ENCODE measurements around the gene P2RY14.
A peak's percentile ranks its signal among the peaks of the same experiment; 100 is the strongest.
"Not testable (repeated sequence)": the region's sequence is repeated elsewhere in the genome, so short reads cannot be mapped to it uniquely, and the experiment has no call there.

The P2RY14 gene

DNA sequence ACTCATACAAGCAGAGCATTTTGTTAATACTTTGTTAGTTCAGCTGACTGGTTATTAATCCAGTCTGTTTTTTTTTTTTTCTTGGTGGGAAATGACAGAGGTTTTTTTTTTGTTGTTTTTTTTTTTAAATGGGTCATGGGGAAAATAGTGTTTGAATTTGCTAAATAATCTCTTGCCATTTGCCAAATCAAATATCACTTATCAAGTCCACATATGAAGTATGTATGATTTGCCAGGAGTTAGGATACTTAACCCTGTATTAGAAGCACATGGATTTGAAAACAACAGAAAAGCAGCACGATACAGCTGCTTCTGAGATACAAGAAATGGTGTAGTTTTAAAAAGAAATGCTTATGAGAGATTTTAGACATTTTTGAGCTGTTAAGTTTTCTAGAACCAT, 21.6 kb downstream of the P2RY14 start:
- DNase-seq: no peak

DNA sequence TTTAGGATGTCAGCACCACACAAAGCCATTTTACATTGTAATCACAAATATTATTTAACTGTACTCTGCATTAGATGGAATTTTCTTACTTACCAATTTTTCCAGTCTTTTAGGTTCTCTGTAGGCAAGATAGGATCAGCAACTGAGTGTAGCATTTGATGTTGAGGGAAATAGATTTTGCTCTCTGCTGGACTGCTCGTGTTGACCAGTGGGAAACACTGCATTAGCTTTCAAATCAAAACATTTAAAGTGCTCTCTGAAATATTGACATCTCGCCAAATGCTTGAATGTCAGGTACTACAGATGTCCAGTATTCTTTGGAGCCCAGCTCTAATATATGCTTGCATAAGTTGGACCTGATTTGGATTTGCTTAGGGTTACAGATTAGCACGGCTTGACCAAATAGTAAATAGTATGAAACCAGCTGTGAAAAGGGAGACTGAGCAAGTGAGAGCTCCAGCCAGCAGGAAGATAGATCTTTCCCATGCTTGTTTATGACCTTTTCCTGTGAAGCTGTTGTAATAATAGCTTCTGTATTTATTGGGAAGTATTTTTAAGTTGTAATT, 29.5 kb downstream of the P2RY14 start:
- no peak for DNase-seq

GRCh38 chr3:151242006-151242405, 36.3 kb downstream of the P2RY14 start:
- not testable (repeated sequence) for DNase-seq

GRCh38 chr3:151236736-151237135, 41.6 kb downstream of the P2RY14 start:
- DNase-seq: no peak

DNA sequence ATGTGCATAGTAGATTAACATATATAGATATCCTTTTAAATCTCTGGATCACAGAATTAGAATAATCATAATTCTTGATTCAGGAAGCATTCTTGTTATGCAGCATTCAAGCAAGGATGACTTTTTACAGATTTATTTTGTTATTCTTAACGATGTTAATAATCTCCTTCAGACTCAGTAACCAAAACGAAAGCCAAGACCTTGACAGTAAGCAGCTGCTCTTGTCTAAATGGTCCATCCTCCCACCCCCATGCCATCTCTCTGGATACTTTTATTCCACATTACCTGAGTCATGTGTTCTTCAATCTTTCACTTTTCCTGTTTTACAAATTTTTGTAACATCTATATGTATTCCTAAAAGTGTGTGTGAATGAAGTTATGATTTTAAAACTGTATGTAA, 42.0 kb downstream of the P2RY14 start:
- no peak for DNase-seq

DNA sequence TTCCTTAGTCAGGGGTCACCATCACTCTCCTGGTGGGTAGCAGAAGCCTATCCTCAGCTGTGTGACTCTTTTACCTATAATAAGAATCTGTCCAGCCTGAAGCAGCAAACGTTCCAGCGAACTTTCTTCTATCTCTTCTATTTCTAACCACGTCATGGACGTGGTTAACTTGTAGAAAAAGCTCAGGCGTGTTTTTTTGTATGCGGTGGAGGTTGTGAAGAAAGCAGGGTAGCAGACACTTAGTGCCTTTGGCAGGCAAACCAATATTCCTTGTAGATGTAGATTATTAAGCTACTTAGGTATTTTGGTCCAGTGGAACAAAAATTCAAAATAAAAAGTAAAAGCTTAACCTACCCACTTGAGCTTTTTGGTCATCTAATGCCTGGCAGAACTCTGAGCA, 43.5 kb downstream of the P2RY14 start:
- DNase-seq: no peak

DNA sequence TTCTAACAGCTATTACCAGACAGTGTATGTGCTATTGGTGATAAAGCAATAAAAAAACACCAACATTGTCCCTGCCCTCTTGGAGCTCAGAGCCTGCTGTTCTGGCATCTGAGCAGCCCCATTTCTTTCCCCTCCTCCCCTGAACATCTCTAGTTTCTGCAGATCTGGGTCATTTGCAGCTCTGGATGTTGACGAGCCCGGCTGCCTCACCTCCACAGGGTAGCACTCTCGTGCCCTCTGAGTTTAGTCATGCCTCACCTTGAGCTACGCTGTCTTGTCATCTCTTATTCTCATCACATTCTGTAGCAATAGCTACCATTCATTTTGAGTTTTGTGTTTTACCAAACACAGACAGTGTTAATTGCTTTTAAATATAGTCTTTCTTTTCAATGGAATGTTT, 45.4 kb downstream of the P2RY14 start:
- DNase-seq: no peak

DNA sequence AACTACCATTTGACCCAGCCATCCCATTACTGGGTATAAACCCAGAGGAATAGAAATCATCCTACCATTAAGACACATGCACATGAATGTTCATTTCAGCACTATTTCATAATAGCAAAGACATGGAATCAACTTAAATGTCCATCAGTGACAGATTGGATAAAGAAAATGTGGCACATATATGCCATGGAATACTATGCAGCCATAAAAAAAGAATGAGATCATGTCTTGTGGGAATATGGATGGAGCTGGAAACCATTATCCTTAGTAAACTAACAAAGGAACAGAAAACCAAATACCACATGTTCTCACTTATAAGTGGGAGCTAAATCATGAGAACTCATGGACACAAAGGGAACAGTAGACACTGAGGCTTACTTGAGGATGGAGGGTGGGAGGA, 45.9 kb downstream of the P2RY14 start:
- not testable (repeated sequence) for DNase-seq

DNA sequence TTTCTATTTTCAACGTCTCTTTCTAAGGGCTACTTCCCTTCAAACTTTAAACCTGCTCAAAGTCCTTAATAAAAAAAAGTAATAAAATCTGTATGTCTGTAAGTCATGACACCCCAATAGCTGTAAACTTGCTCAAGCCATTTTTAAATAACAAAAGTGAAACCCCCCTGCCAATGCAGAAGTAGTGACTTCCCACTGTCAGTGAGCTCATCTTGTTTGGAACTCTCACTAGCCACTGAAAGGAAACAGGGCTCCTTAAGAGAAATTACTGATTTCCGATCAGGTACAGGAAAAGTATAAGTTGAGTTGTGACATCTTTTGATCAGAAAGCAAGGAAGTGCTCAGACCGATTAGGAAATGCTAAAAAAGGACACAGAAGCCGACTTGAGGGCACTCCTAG, 47.7 kb downstream of the P2RY14 start:
- DNase-seq: peak; percentile 58 to 65

GRCh38 chr3:151228666-151229040, 49.7 kb downstream of the P2RY14 start:
- no peak for DNase-seq

GRCh38 chr3:151227807-151228665, 50.3 kb downstream of the P2RY14 start:
- peak; percentile 56 to 67 for DNase-seq

- no peak for DNase-seq
Measured at GRCh38 chr3:151227266-151227806, 51.0 kb downstream of the P2RY14 start.

GRCh38 chr3:151226825-151227224, 51.5 kb downstream of the P2RY14 start:
- DNase-seq: no peak

DNA sequence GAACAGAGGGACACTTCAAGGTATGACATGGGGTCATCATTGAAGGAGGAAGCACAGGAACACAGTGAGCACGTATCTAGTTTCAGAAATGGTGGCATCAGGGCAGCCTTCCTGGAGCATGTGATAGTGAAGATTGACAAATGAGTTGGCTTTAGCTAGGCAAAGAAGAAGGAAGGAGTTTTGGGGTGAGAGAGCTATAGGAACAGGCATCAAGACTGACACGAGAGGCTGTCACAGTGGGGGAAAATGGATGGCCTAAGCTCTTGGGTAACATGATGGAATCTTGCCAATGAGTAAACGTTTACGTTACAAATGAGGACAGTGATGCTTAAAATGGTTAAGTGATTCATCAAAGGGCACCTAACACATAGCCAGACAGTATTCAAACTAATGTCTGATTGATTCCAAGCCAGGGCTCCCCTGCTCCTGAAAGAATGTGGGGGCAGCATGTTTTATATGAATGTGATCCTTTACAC, 52.2 kb downstream of the P2RY14 start:
- DNase-seq: no peak

DNA sequence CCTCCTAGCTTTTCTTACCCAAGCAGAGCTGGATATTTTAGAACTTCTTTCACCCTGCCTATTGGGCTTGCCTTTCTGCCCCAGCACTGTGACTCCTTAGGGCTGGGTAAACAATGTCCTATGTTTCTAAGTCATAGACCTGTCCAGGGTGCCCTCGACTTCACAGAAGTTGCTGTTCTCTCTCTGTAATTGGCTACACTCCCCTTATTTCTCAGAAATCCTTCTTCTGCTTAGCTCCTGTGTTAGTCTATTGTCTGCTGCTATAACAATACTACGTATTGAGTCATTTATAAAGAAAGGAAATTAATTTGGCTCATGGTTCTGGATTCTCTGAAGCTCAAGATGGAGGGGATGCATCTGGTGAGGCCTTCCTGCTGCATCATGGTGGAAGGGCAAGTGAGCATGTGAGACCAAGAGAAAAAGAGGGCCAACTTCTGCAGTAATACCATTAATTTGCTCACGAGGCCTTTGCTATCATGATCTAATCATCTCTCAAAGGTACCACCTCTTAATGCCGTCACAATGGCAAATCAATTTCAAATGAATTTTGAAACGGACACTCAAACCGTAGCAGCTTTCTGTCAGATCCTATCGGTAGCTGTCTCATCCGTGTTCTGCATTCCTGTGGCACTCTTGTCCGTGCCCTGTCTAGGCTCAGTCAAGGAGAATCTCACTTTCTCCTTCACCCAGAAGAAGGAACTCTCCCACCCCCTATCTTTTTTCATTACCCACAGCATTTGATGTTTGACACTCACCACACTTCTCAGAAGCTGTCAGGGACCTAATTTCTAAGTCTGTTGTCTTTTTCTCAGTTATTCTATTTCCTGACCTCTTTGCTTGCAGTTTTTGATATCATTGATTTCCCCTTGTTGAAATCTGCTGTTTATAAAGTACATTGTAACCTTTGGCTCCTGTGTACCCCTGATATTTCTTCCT, 53.0 kb downstream of the P2RY14 start:
- no peak for DNase-seq

- DNase-seq: no peak
Measured at GRCh38 chr3:151224268-151224866, 54.0 kb downstream of the P2RY14 start.

GRCh38 chr3:151219056-151219455, 59.3 kb downstream of the P2RY14 start:
- no peak for DNase-seq

DNA sequence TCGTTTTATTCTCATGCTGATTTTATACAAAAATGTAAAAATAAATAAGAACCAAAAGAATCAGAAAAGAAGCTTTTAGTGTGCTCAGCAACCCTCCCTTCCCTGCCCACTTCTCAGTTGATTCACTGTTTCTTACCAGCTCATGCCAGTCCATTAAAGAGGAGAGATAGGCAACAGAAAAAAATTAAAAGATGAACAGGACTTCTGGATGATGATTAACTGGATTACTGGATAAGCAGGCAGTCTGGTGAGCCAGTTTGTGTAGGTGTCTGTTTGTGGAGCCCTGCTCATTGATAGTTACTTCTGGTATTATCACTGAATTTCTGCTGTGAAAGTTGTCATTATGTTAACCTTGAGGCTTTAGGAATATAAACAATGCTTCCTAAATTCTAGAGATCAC, 60.2 kb downstream of the P2RY14 start:
- DNase-seq: no peak

- no peak for DNase-seq
Measured at GRCh38 chr3:151216641-151217607, 61.4 kb downstream of the P2RY14 start.

DNA sequence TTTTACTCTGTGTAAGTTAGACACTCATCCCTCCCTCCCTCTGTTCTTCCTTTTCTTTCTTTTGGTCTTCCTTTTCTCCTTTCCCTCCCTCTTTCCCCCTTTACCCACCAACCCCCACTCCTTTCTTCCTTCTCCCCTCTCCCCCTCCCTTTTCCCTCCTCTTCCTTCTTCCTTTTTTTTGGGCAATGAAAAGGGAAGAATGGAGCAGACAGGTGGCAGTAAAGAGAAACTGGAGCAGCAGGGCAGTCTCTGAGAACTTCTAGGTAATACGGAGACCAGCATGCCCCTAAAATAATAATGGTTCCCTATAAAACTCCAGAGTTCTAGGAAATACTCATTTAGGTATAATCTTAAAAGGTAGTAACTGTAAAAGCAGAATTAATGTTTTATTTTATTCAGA, 63.9 kb downstream of the P2RY14 start:
- DNase-seq: no peak

DNA sequence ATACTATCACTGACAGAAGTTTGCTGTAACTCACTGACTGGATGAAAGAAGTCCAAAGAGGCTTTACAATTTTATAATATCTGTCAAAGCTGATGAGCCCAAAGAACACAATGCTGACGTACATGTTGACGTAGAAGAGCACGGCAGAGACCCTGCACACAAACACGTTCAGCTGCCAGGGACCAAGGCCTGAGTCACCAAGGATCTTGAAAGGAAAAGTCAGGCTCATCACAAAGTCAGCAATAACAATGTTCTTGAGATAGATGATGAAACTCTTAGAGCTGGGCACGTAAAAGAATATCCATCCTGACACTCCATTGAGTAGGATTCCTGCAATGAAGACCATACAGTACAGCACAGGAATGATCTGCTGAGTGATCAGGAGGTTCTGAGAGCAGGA, 64.5 kb downstream of the P2RY14 start:
- DNase-seq: no peak
